KMS-11 (cell line): ENCODE results near the gene SNX30.

Experiments used
- H2AFZ ChIP-seq: fragments of 200-600 bp; sonication (generic); 2 replicates; pipeline ENCODE4 v1.6.1; 2016; ENCODE audit warnings: antibody characterized with exemption, mixed run types, low read depth
- H3K27ac ChIP-seq: fragments of 200-600 bp; sonication (generic); 2 replicates; pipeline ENCODE4 v1.6.1; 2016; ENCODE audit warnings: mild to moderate bottlenecking, mixed run types
- H3K27me3 ChIP-seq: fragments of 200-600 bp; sonication (generic); 2 replicates; pipeline ENCODE4 v1.6.1; 2017; ENCODE audit warnings: mild to moderate bottlenecking, low read depth, mixed run types, moderate library complexity; ENCODE audit not compliant: insufficient read depth
- H3K36me3 ChIP-seq: fragments of 200-600 bp; sonication (generic); 2 replicates; pipeline ENCODE4 v1.6.1; 2017; ENCODE audit warnings: mild to moderate bottlenecking, mixed run types; ENCODE audit not compliant: insufficient read depth
- H3K4me1 ChIP-seq: fragments of 200-600 bp; sonication (generic); 2 replicates; pipeline ENCODE4 v1.6.1; 2016; ENCODE audit warnings: mild to moderate bottlenecking, low read depth, mixed run types; ENCODE audit not compliant: poor library complexity, severe bottlenecking
- H3K4me2 ChIP-seq: fragments of 200-600 bp; sonication (generic); 2 replicates; pipeline ENCODE4 v1.7.0; 2016; ENCODE audit warnings: mild to moderate bottlenecking, mixed run types
- H3K4me3 ChIP-seq: fragments of 200-600 bp; sonication (generic); IDR thresholded peaks from 2 replicates; pipeline ENCODE4 v1.6.1; 2017; ENCODE audit warnings: low read depth, low read length, mixed read lengths; ENCODE audit not compliant: insufficient read depth
- H3K79me2 ChIP-seq: fragments of 200-600 bp; sonication (generic); 2 replicates; pipeline ENCODE4 v1.6.1; 2016; ENCODE audit warnings: low read depth, mixed run types; ENCODE audit not compliant: insufficient read depth
- H3K9ac ChIP-seq: fragments of 200-600 bp; sonication (generic); 2 replicates; pipeline ENCODE4 v1.6.1; 2016; ENCODE audit warnings: mild to moderate bottlenecking, mixed run types
- H4K20me1 ChIP-seq: fragments of 200-600 bp; sonication (generic); 2 replicates; pipeline ENCODE4 v1.6.1; 2016; ENCODE audit warnings: mild to moderate bottlenecking, mixed run types; ENCODE audit not compliant: insufficient read depth
- CTCF ChIP-seq: fragments of 200-600 bp; sonication (generic); conservative IDR thresholded peaks from 2 replicates; pipeline ENCODE4 v1.6.1; 2017; ENCODE audit warnings: low read depth, mild to moderate bottlenecking, antibody characterized with exemption, low read length, moderate library complexity, mixed read lengths

The SNX30 gene

GRCh38 chr9:112731971-112732370, 18.6 kb upstream of the SNX30 start:
- Histone ChIP-seq H3K4me2 (no peak overlapping the region), H3K36me3 (no peaks in the 10 kb centered on the region), H2AFZ (no peak overlapping the region)

GRCh38 chr9:112734892-112735291, 15.7 kb upstream of the SNX30 start:
- H3K4me1 ChIP-seq = no peaks in the 10 kb centered on the region
- H3K9ac ChIP-seq = no peak overlapping the region
- no peaks in the 10 kb centered on the region for H3K79me2 ChIP-seq
- no peak overlapping the region for H3K4me3 ChIP-seq
- no peaks in the 10 kb centered on the region for H3K27me3 ChIP-seq
- TF ChIP-seq CTCF = no peak
- H2AFZ ChIP-seq = no peak overlapping the region
- no peaks in the 10 kb centered on the region for H3K36me3 ChIP-seq
- H3K4me2 ChIP-seq = no peak overlapping the region
- no peaks in the 10 kb centered on the region for H4K20me1 ChIP-seq
- no peak overlapping the region for H3K27ac ChIP-seq

More at GRCh38 chr9:112731971-112732370, 18.6 kb upstream of the SNX30 start:
- H3K27me3 ChIP-seq = no peaks in the 10 kb centered on the region
- no peaks in the 10 kb centered on the region for H4K20me1 ChIP-seq
- no peak overlapping the region for H3K4me3 ChIP-seq
- no peaks in the 10 kb centered on the region for H3K4me1 ChIP-seq
- H3K27ac ChIP-seq = no peak overlapping the region
- TF ChIP-seq CTCF = no peak
- H3K9ac ChIP-seq = no peak overlapping the region
- H3K79me2 ChIP-seq = no peaks in the 10 kb centered on the region

GRCh38 chr9:112743216-112743836, 7.2 kb upstream of the SNX30 start:
- Histone ChIP-seq H2AFZ (no peak overlapping the region), H3K27me3 (no peaks in the 10 kb centered on the region), H3K4me2 (no peak overlapping the region), H3K4me1 (no peaks in the 10 kb centered on the region), H4K20me1 (no peaks in the 10 kb centered on the region), H3K36me3 (no peaks in the 10 kb centered on the region), H3K79me2 (no peaks in the 10 kb centered on the region), H3K9ac (no peak overlapping the region), H3K4me3 (no peak overlapping the region), H3K27ac (no peak overlapping the region)
- TF ChIP-seq CTCF = no peak

GRCh38 chr9:112744177-112744576, 6.4 kb upstream of the SNX30 start:
- no peak overlapping the region for H3K4me2 ChIP-seq
- H4K20me1 ChIP-seq = no peaks in the 10 kb centered on the region
- H3K4me3 ChIP-seq = no peak overlapping the region
- H3K79me2 ChIP-seq = no peaks in the 10 kb centered on the region
- H3K27ac ChIP-seq = no peak overlapping the region
- H3K36me3 ChIP-seq = no peaks in the 10 kb centered on the region
- no peak for TF ChIP-seq CTCF
- no peak overlapping the region for H2AFZ ChIP-seq
- no peak overlapping the region for H3K9ac ChIP-seq
- no peaks in the 10 kb centered on the region for H3K27me3 ChIP-seq
- peaks cover under 1% of the 10 kb centered on the region for H3K4me1 ChIP-seq
